ENCODE measurements around the gene LRCH3.

LRCH3 gene

DNA sequence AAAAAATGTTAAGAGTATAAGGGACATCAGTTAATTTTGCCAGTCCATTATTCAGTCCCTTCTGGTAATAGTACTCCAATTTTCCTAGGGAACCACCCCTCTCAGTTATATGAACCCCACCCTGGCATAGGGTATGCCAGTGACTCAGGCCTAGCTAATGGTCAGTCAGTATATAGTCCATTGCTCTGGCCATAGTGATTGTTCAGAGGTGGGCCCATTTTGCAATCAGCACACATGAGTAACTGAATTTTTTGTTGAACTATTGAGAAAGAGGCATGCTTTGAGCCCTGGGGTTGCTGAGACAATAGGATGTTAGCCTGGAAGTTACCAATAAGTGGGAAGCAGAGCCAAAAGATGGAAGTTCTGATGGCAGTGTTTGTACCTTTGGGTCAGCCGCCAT lies 4.1 kb downstream of the LRCH3 start:
- Histone ChIP-seq H3K9ac (no peak overlapping the region), H3K9me3 (ENCODE audit: control insufficient read depth, low read length) (no peaks in the 10 kb centered on the region), H3K4me2 (ENCODE audit: low read length) (no peak overlapping the region), H2AFZ (no peak overlapping the region), H3K27me3 (ENCODE audit: control insufficient read depth, insufficient read depth, low read length) (no peaks in the 10 kb centered on the region), H3K27ac (no peak overlapping the region), H3K79me2 (peaks cover 9% of the 10 kb centered on the region), H3K36me3 (ENCODE audit: control insufficient read depth, insufficient read depth, low read length) (no peaks in the 10 kb centered on the region), H3K4me3 (ENCODE audit: low read depth, low read length) (no peak overlapping the region), H3K4me1 (no peaks in the 10 kb centered on the region)
- TF ChIP-seq, protein P1, sequence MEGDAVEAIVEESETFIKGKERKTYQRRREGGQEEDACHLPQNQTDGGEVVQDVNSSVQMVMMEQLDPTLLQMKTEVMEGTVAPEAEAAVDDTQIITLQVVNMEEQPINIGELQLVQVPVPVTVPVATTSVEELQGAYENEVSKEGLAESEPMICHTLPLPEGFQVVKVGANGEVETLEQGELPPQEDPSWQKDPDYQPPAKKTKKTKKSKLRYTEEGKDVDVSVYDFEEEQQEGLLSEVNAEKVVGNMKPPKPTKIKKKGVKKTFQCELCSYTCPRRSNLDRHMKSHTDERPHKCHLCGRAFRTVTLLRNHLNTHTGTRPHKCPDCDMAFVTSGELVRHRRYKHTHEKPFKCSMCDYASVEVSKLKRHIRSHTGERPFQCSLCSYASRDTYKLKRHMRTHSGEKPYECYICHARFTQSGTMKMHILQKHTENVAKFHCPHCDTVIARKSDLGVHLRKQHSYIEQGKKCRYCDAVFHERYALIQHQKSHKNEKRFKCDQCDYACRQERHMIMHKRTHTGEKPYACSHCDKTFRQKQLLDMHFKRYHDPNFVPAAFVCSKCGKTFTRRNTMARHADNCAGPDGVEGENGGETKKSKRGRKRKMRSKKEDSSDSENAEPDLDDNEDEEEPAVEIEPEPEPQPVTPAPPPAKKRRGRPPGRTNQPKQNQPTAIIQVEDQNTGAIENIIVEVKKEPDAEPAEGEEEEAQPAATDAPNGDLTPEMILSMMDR (IDR thresholded peaks at IDR 0.05): no peak

DNA sequence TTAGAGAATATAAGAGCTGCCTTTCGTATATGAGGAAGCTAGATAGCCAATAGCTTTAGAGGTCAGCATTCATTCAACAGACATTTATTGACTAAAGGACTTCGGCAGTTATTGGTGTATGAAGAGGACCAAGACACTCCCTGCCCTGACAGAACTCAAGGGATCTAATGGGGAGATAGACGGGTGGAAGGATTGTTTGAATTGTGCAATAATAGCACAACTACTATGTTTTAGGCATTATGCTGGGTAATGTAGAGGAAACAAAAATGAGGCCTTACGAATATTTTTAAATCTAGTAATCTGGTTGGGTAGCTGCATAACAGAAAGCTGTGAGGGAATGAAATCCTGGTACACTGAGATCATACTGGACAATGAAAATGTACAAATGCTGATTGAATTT lies 5.0 kb downstream of the LRCH3 start:
- Histone ChIP-seq H3K4me1 (no peaks in the 10 kb centered on the region), H3K27ac (no peak overlapping the region), H3K4me3 (ENCODE audit: low read depth, low read length) (no peak overlapping the region), H3K27me3 (ENCODE audit: control insufficient read depth, insufficient read depth, low read length) (no peaks in the 10 kb centered on the region), H3K9me3 (ENCODE audit: control insufficient read depth, low read length) (no peaks in the 10 kb centered on the region), H3K9ac (no peak overlapping the region), H3K36me3 (ENCODE audit: control insufficient read depth, insufficient read depth, low read length) (no peaks in the 10 kb centered on the region), H2AFZ (no peak overlapping the region), H3K4me2 (ENCODE audit: low read length) (no peak overlapping the region), H3K79me2 (peaks cover 9% of the 10 kb centered on the region)
- TF ChIP-seq, protein P1 (IDR thresholded peaks at IDR 0.05): no peak

DNA sequence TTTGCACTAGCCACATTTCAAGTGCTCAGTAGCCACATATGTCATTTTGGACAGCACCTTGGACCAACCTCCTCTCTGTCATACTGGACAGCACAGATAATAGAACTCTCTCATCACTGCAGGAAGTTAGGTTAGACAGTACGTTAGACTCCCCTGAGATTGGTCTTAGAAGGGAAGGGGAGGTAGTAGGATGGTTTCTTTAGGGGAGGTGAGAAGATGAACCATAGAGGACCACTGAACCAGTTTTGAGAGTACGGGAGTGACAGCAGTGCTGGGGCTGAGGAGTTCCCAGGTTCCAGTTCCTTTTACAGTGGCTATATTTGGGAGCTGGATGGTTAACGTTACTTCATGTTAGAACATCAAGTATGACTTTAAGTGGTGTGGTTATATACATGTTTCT lies 7.8 kb downstream of the LRCH3 start:
- H3K4me3 ChIP-seq (ENCODE audit: low read depth, low read length): no peak overlapping the region
- H3K27ac ChIP-seq: no peak overlapping the region
- no peak overlapping the region for H3K4me2 ChIP-seq (ENCODE audit: low read length)
- H3K27me3 ChIP-seq (ENCODE audit: control insufficient read depth, insufficient read depth, low read length): no peaks in the 10 kb centered on the region
- TF ChIP-seq, protein P1 (IDR thresholded peaks at IDR 0.05): no peak
- no peak overlapping the region for H3K9ac ChIP-seq
- no peaks in the 10 kb centered on the region for H3K9me3 ChIP-seq (ENCODE audit: control insufficient read depth, low read length)
- peaks cover 10% of the 10 kb centered on the region for H3K79me2 ChIP-seq
- no peaks in the 10 kb centered on the region for H3K4me1 ChIP-seq
- H2AFZ ChIP-seq: no peak overlapping the region
- no peaks in the 10 kb centered on the region for H3K36me3 ChIP-seq (ENCODE audit: control insufficient read depth, insufficient read depth, low read length)

DNA sequence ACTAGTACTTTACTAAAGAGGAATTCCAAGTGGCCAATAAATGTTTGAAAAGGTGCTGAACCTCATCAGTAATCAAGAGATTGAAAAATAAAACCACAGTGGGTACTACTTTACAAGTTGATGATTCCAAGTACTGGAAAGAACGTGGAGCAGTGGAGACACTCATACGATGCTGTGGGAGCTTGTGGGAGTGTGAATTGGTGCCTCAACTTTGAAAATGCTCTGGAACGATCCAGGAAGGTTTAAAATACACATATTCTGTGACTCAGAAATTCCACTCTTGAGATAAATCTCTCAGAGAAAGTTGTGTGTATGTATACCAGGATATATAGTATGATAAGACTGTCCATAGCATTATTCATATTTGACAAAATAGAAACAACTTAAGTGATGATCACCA lies 9.3 kb downstream of the LRCH3 start:
- TF ChIP-seq, protein P1 (IDR thresholded peaks at IDR 0.05): no peak
- Histone ChIP-seq H3K79me2 (peaks cover 8% of the 10 kb centered on the region), H3K27me3 (ENCODE audit: control insufficient read depth, insufficient read depth, low read length) (no peaks in the 10 kb centered on the region), H3K4me2 (ENCODE audit: low read length) (no peak overlapping the region), H3K4me3 (ENCODE audit: low read depth, low read length) (no peak overlapping the region), H3K36me3 (ENCODE audit: control insufficient read depth, insufficient read depth, low read length) (no peaks in the 10 kb centered on the region), H3K9ac (no peak overlapping the region), H3K9me3 (ENCODE audit: control insufficient read depth, low read length) (no peaks in the 10 kb centered on the region), H2AFZ (no peak overlapping the region), H3K4me1 (no peaks in the 10 kb centered on the region), H3K27ac (no peak overlapping the region)

DNA sequence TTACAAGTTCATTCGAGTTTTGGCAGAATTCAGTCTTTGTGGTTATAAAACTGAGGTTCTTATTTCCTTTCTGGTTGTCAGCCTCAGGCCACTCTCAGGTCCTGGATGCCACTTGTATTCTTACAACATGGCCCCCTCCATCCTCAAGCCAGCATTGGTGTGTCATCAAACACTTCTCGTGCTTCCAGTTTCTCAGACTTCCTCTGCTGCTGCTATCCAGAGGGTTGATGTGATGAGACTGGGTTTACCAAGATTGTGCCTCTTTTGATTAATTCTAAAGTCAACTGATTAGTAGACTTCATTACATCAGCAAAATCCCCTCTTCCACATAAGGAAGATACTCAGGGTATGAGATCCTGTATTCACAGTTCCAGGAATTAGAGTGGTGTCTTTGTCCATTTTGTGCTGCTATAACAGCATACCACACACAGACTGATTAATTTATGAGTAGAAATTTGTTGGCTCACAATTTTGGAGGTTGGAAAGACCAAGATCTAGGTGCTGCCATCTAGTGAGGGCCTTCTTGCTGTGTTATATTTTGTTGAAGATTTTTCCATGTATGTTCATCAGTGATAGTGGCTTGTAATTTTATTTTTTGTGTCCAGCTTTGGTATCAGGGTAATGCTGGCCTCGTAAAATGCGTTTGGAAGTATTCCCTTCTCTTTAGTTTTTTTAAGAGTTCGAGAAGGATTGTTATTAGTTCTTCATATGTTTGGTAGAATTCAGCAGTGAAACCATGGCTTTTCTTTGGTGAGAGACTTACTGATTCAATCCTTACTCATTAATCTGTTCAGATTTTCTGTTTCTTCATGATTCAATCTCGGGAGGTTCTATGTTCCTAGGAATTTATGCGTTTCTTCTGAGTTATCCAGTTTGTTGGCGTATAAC lies 11.1 kb downstream of the LRCH3 start:
- Histone ChIP-seq H3K27me3 (ENCODE audit: control insufficient read depth, insufficient read depth, low read length) (no peaks in the 10 kb centered on the region), H3K79me2 (peaks cover 8% of the 10 kb centered on the region), H3K36me3 (ENCODE audit: control insufficient read depth, insufficient read depth, low read length) (no peaks in the 10 kb centered on the region), H3K9me3 (ENCODE audit: control insufficient read depth, low read length) (no peaks in the 10 kb centered on the region), H3K4me3 (ENCODE audit: low read depth, low read length) (no peak overlapping the region), H3K4me1 (no peaks in the 10 kb centered on the region), H2AFZ (no peak overlapping the region), H3K4me2 (ENCODE audit: low read length) (no peak overlapping the region), H3K9ac (no peak overlapping the region), H3K27ac (no peak overlapping the region)
- TF ChIP-seq, protein P1 (IDR thresholded peaks at IDR 0.05): peak; percentile 10
